Measurements from ENCODE around the gene KDM2A.

Gene KDM2A

DNA sequence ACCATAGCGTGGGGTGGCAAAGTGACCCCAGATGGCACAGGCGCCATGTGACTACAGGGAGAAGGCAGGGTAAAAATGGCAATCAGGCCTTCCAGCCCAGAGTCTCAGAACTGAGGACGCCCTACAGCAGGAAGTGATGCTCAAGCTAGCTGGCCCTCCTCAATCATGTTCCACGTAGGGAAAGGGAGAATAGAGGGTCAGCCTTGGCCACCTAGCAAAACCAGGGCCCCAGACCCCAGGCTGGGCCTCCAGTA, 169.1 kb downstream of the KDM2A start:
- DNase-seq = no peak

DNA sequence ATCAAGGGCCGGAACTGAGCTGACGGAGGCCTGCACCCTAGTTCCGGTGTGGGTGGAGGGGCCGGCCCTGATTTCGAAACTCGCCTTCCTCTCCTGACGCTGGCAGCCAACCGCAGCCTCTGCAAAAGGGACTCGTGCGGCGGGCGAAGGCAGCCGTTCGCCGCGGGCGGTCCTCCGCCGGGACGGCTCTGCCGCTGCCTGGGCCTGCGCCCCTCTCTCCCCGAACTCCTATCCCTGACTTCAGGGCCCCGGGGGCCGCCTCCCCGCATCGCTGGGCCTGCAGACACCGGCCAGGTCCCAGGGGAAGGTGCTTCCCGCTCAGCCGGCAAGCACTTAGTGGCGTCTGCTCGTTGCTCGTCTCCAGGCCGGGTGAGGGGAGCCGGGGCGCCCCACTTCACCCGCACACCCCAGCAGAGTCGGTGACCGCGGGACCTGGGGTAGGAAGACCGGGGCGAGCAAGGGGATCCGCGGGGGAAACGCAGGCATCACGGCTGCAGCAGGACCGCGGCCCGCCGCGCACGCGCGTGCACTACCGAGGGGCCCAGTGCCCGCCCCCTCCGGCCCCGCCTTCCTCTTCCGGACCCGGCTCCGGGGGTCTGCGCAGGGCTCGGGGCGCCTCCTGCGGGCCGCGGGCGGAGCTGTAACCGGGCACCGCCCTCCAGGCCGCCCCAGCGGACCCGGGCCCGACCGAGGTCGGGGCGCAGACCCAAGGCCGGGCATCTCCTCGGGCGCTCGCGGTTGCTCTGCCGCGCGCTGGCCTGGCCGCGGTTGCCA, 169.6 kb downstream of the KDM2A start:
- peak; percentile 85 for DNase-seq

DNA sequence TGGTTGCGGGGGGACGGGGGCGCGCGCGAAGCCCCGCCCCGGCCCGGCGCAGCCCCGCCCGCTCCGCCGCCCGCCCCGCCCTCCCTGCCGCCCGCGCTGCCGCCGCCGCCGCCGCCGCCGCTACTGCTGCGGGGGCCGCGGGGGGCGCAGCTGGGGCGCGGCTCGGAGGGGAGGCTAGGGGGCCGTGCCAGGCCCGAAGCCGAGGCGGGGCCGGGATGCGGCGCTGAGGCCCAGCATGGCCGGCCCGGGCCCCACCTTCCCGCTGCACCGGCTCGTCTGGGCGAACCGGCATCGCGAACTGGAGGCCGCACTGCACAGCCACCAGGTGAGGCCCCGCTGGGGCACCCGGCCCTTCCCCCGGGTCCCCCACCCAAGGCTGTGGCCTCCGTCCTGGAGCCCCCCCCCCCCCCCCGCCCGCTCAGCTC, 170.2 kb downstream of the KDM2A start, which contains the start of gene ANKRD13D:
TSS of gene ANKRD13D (plus strand) at position 78 of the 425 bp plus-strand sequence. CDS start at position 236, 158 bp downstream.
- no peak for DNase-seq

DNA sequence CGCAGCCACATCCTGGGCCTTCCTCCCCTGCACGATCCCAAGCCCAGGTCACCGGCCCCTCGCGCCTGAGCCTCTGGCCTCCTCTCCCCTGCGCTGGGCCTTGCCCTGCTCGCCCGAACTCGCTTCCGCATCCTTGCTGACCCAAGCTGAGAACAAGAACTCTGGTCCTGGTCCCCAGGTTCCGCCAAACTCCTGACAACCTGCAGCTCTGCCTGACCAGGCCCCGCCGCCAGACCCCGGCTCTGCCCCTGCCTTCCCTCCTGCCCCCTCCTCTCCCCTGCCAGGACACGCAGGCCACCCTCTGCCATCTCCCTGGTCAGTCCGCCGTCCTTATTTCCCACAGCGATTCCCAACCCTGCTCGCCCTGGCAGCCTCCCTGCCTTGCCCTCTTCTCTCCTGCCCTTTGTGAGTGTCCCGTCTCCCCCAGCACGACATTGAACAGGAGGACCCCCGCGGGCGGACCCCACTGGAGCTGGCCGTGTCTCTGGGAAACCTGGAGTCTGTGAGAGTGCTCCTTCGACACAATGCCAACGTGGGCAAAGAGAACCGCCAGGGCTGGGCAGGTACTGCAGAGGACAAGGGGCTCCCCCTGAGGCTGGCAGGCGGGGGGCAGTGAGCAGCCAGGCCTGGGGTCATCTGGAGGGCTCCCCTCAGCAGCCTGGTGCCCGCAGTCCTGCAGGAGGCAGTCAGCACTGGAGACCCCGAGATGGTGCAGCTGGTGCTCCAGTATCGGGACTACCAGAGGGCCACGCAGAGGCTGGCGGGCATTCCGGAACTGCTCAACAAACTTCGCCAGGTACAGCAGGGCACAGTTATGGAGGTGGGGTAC, 170.8 kb downstream of the KDM2A start:
- no peak for DNase-seq

DNA sequence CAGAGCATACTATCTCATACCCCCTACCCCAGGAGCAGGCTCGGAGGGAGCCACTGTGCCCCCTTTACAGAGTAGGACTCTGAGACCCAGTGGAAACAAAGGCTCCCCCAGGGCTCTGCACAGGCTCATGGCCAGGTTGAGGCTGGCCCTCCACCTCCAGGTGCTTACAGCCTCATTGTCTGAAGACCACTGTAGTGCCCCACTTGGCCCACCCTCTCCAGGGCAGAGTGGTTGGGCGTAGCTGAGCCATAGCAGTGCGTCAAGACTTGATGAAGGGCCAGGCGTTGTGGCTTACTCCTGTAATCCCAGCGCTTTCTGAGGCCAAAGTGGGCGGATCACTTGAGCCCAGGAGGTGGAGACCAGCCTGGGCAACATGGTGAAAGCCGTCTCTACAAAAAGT, 171.7 kb downstream of the KDM2A start:
- DNase-seq = no peak

DNA sequence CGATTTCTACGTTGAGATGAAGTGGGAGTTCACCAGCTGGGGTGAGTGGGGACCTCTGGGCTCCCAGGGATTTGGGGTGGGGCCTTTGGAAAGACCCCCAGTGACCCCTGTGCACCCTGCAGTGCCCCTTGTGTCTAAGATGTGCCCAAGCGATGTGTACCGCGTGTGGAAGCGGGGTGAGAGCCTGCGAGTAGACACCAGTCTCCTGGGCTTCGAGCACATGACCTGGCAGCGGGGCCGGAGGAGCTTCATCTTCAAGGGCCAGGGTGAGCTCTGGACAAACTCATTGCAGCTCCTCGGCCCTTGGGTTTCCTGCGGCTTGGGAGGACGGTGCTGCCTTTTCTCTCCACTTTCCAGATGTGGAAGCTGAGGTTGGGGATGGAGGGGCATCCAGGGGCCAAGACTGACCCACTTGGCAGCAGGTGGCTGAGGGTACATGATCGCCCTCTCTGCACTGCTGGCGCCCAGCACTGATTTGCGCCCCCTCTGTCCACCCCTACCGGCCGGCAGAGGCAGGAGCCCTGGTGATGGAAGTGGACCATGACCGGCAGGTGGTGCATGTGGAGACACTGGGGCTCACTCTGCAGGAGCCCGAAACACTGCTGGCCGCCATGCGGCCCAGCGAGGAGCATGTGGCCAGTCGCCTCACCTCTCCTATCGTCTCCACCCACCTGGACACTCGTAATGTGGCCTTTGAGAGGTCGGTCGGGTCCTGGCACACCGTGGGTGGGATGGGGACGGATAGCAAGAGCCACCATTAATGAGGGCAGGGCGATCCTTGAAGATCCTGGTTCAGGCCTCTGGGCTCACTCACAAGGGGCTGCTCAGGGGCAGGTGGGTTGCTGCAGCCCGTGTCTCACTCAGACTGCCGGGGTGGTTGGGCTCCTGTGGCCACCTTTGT, 172.7 kb downstream of the KDM2A start:
- no peak for DNase-seq

DNA sequence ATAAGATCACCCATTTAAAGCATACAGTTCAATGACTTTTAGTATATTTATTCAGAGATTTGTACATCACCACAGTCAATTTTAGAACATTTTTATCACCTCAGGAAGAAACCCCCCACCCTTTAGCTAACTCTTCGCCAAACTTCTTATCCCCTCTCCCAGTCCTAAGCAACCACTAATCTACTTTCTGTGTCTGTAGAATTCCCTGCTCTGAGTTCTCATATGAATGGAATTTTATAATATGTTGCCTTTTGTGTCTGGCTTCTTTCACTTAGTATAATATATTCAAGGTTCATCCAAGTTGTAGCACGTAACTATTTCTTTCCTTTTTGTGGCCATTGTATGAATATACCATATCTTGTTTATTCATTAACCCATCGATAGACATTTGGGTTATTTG, 173.6 kb downstream of the KDM2A start:
- no peak for DNase-seq

DNA sequence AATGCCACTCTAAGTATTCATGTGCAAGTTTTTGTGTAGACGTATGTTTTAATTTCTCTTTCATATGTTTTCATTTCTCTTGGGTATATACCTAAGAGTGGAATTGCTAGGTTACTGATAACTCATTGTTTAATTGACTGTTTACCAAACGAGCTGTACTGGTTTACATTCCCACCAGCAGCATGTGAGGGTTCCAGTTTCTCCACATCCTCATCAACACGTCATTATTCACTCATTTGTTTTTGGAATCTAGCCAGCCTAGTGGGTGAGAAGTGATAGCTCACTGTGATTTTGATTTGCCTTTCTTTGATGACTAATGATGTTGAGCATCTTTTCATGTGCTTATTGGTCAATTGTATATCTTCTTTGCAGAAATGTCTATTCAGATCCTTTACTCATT, 174.0 kb downstream of the KDM2A start:
- no peak for DNase-seq

DNA sequence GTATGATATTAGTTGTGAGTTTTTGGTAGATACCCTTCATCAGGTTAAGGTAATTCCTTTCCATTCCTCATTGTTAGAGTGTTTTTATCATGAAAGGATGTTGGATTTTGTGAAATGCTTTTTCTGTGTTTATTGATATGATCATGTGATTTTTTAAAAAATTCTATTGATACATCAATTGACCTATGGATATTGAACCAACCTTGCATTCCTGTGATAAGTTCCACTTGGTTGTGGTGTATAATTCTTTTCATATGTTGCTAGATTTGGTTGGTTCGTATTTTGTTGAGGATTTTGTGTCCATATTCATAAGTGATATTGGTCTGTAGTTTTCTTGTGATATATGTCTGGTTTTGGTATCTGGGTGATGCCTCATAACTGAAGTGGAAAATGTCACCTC, 176.8 kb downstream of the KDM2A start:
- no peak for DNase-seq

DNA sequence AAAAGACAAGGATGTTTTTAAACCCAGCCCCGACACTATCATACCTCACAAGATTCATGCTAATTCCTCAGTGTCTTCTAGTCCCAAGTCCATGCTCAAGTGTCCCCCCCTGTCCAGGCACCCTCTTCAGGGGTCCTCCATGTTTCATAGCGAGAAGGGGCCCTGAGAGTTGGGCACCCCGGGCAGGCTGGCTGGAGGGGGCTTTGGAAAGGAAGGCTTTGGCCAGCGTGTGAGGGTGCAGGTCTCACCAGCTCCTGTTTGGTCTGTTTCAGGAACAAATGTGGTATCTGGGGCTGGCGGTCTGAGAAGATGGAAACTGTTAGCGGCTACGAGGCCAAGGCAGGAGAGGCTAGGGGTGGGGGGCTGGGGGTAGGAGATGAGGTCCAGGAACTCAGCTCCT, 179.7 kb downstream of the KDM2A start:
- DNase-seq = no peak

DNA sequence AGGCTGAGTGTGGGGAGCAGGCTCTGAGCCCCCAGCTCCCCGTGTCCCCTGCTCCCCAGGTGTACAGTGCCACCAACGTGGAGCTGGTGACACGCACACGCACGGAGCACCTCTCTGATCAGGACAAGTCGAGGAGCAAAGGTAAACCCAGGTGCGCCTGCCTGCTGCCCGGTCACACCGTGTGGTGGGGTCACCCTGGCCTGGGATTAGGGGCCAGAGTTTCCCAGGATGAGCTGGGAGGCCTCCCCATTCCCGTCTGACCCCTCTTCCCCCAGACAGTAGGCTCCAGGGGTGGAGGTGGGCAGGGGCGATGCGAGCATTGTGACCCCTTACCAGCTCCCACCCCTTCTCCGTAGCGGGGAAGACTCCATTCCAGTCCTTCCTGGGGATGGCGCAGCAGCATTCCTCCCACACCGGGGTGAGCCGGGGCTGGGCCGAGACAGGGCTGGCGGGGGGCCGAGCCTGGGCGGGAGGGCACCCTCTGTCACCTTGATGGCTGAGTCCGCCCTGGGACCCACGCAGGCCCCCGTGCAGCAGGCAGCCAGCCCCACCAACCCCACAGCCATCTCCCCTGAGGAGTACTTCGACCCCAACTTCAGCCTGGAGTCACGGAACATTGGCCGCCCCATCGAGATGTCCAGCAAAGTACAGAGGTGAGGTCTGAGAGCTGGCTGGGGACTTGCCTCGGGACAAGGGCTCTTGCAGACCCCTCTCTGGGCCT, 180.6 kb downstream of the KDM2A start:
- no peak for DNase-seq

DNA sequence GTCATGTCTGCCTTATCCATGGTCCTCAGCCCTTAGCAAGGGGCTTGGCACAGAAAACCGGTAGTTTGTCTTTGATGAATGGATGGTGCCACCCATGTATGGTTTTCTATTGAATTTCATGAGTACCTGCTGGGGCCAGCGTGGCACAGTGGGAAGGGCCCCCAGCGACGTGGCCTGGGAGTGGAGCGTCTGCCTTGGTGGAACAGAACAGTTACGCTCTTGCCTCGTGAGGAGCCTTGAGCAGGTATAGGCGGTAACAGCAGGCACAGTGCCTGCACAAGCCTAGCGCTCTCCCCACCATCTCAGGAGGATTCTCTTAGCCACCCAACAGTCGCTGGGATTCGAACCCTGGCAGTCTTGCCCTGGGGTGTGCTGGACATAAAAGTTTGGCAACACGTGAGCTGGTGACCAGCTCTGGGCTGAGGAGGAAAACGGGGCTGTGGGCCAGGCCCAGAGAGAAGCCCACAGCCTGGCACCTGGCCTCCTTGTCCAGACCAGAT, 181.2 kb downstream of the KDM2A start:
- no peak for DNase-seq

DNA sequence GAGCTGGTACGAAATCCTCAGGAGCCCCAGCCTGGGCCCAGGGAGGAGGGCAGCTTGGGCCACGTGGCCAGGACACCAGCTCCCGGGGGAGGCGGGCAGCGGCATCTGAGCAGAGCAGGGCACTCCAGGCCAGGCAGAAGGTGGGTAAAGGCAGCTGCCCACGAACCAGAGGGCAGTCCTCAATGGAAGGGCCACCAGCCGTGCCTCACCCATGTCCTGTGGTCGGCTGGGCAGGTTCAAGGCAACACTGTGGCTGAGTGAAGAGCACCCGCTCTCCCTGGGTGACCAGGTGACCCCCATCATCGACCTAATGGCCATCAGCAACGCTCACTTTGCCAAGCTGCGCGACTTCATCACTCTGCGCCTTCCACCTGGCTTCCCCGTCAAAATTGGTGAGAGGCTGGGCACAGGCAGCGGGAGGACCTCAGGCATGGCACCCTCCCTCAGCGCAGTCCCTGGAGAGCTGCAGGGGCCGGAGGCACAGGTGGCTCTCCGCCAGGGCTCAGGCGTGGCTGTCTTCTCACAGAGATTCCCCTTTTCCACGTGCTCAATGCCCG, 181.8 kb downstream of the KDM2A start:
- no peak for DNase-seq

DNA sequence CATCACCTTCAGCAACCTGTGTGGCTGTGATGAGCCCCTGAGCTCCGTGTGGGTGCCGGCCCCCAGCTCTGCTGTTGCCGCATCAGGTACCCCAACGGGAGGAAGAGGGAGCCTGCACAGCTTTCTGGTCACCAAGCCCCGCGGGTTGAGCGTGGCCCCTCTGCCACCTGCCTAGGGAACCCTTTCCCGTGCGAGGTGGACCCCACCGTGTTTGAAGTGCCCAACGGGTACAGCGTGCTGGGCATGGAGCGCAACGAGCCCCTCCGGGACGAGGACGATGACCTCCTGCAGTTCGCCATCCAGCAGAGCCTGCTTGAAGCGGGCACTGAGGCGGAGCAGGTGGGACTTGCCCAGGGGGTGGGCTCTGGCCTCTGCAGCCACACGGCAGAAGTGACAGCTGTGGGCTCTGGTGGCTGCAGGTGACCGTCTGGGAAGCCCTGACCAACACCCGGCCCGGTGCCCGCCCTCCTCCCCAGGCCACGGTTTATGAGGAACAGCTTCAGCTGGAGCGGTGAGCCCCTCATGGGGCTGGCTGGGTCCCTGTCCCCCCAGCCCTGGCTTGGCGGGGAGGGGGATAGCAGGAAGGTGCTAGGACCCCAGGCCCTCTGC, 182.4 kb downstream of the KDM2A start:
- DNase-seq = no peak

DNA sequence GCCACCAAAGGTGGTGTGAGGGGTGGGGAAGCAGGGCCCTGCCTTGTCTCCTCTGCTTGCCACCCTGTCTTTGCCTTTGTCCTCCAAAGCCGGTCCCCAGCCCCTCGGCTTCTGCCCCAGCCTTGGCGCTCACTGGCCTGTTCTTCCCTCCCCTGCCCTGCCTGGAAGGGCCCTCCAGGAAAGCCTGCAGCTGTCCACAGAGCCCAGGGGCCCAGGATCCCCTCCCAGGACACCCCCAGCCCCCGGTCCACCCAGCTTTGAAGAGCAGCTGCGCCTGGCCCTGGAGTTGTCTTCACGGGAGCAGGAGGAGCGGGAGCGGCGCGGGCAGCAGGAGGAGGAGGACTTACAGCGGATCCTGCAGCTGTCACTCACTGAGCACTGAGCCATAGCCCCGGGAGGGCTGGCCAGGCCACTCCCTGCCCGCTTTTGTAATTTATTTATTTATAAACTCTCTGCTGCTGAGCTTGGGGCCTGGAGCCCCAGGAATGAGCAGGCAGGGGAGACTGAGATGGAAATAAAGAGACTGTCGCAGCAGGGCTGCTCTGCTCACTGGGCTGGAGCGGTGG, 183.0 kb downstream of the KDM2A start:
- no peak for DNase-seq

DNA sequence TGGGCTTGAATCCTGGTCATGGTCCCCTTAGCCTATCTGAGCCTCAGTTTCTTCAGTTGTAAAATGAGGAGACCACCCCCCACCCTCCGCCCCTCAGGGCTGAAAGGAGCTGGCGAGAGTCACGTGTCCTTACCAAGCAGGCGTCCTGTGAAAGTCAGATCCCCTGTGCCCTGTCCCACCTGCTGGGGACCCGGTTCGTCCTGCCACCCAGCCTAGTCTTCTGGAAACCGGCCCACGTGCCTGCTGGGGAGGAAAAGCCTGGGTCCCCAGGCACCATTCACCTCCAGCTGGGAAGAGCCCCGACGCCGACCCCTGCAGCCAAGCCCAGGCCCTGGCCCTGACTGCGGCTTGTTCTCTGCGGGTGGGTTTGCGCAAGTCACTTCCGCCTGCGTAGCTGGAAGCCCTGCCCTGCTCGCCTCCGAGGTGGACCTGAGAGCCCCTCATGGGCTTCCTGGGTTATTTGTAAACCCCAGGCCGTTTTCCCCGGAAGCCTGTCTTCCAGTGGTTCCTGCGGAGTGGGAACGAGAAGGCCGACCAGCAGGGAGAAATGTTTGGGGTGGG, 183.6 kb downstream of the KDM2A start:
- DNase-seq = no peak

DNA sequence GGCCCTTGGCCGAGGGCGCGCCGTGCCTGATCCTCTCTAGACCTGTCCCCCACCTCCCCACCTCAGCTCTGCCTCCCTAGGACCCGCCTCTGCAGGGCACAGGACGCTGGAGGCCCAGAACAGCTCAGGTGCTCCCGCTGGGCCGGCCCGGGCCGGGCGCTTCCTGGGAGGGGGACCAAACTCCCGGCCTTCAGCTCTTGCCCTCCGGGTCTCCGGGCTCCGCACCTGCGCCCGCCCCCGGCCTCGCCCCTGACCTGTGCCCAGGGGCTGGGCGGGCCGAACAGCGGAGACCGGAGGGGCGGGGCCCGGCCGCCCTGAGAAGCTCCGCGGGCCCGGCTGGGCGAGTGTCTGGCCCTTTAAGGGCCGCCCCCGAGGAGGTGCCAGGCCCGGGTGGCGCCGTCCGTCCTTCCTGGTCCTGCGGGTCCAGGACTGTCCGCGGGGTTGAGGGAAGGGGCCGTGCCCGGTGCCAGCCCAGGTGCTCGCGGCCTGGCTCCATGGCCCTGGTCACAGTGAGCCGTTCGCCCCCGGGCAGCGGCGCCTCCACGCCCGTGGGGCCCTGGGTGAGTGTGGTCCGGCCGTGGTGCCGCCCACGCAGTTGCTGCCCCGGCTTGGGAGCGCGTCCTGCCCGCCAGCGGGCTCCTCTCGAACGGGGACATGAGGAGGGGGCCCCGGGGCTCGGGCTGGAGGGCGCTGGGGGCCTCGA, 184.2 kb downstream of the KDM2A start, which contains the start of gene SSH3:
TSS of gene SSH3 (plus strand) at position 399 of the 703 bp plus-strand sequence. CDS start at position 495, 96 bp downstream.
- peak; percentile 32 for DNase-seq

DNA sequence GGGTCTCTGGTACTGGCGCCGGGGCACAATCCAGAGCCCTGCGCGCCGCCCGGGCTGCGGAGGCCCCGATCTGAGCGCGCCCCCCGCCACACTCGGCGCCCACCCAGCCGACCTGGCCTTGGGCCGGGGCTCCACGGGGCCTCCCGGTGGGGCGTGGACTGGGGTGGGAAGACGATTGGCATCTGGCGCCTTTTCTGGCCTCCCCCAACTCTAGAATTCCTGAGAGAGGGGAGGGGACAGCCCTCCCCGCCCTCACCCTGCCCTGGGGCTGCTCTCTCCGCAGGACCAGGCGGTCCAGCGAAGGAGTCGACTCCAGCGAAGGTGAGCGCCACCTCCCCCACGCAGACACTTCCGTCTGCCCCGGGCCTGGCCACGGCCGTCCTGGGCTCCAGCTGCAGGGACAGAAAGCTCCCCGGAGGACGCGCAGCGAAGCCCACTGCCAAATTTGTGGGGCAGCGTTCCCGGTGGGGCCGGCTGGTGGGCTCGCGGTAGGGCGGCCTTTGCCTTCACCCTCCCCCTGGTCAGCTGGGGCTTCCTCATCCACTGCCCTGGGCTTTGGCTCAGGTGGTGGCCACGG, 184.9 kb downstream of the KDM2A start:
- no peak for DNase-seq

DNA sequence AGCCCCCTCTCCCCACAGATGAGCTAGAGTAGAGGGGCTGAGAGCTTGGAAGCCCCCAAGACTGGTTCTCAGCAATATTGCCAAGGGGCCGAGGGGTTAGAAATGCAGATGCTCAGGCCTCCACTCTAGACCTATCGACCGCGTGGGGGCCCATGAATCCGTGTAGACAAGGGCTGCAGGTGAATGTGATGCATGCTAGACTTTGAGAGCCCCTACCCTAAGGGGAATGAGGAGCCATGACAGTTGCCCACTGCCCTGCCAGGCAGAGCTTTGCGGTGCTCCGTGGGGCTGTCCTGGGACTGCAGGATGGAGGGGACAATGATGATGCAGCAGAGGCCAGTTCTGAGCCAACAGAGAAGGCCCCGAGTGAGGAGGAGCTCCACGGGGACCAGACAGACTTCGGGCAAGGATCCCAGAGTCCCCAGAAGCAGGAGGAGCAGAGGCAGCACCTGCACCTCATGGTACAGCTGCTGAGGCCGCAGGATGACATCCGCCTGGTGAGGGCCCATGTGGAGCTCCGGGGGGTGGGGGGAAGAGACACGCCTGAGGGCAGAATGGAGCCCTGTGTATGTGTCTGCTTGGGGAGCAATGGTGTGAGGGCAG, 185.5 kb downstream of the KDM2A start:
- DNase-seq = no peak
